Karpas-422 (cell line): Measurements from ENCODE around the gene ARHGAP27. TPM values are rescaled to one million over a fixed set of nuclear protein-coding genes. Genes with fewer than 3 reads are reported as not detected.
A peak's percentile ranks its signal among the peaks of the same experiment; 100 is the strongest.

Experiments
- DNase-seq: peaks from one replicate; pipeline ENCODE4 v3.0.0-alpha.2; 2015
- H2AFZ ChIP-seq: fragments of 200-600 bp; sonication (generic); 2 replicates; pipeline ENCODE4 v1.6.1; 2014; ENCODE audit warnings: antibody characterized with exemption, low read length, mixed read lengths
- H3K27ac ChIP-seq: fragments of 200-600 bp; sonication (generic); 2 replicates; pipeline ENCODE4 v1.5.1; 2014; ENCODE audit warnings: mild to moderate bottlenecking, low read length, moderate library complexity
- H3K27me3 ChIP-seq: fragments of 200-600 bp; sonication (generic); 2 replicates; pipeline ENCODE4 v1.6.1; 2014; ENCODE audit warnings: low read length, mixed read lengths
- H3K36me3 ChIP-seq: fragments of 200-600 bp; sonication (generic); 2 replicates; pipeline ENCODE4 v1.6.1; 2014; ENCODE audit warnings: low read length, mixed read lengths; ENCODE audit not compliant: insufficient read depth
- H3K4me1 ChIP-seq: fragments of 200-600 bp; sonication (generic); 2 replicates; pipeline ENCODE4 v1.6.1; 2014; ENCODE audit warnings: mild to moderate bottlenecking, low read length, mixed read lengths
- H3K4me2 ChIP-seq: fragments of 200-600 bp; sonication (generic); 2 replicates; pipeline ENCODE4 v1.6.1; 2014; ENCODE audit warnings: low read length, low read depth, mild to moderate bottlenecking; ENCODE audit not compliant: poor library complexity, severe bottlenecking
- H3K4me3 ChIP-seq: fragments of 200-600 bp; sonication (generic); 2 replicates; pipeline ENCODE4 v1.5.1; 2014; ENCODE audit warnings: mild to moderate bottlenecking, antibody characterized with exemption, low read length, mixed read lengths
- H3K79me2 ChIP-seq: fragments of 200-600 bp; sonication (generic); 2 replicates; pipeline ENCODE4 v1.6.1; 2014; ENCODE audit warnings: mild to moderate bottlenecking, low read length, mixed read lengths
- H3K9ac ChIP-seq: fragments of 200-600 bp; sonication (generic); 2 replicates; pipeline ENCODE4 v1.6.0; 2014; ENCODE audit warnings: low read length
- H3K9me2 ChIP-seq: fragments of 200-600 bp; sonication (generic), shearing (Covaris generic); replicated peaks from 2 replicates; pipeline ENCODE4 v1.6.0; 2014; ENCODE audit warnings: mild to moderate bottlenecking, low read length, moderate library complexity; ENCODE audit not compliant: insufficient read depth
- H3K9me3 ChIP-seq: fragments of 300-700, 200-600 bp; sonication (generic); 2 replicates; pipeline ENCODE4 v1.6.1; 2014; ENCODE audit warnings: low read length, mixed read lengths
- H4K20me1 ChIP-seq: fragments of 200-600 bp; sonication (generic); 2 replicates; pipeline ENCODE4 v1.6.1; 2014; ENCODE audit warnings: mild to moderate bottlenecking, antibody characterized with exemption, low read length, low read depth; ENCODE audit not compliant: insufficient read depth
- total RNA-seq: library from RNA; depleted of rRNA; stranded (reverse); fragments of >200 nt; shearing (Covaris generic); gene quantifications from 2 replicates; pipeline ENCODE4 v1.2.3, GENCODE V29; 2014; ENCODE audit warnings: low replicate concordance

ARHGAP27 gene
- total RNA-seq, 1 experiment from 2014 or later = 24.9 TPM

- Histone ChIP-seq H3K4me1 (peaks cover 54% of the 10 kb centered on the region), H4K20me1 (peaks cover 11% of the 10 kb centered on the region), H2AFZ (no peak overlapping the region), H3K27ac (peak overlapping the region; percentile 83), H3K9me2 (no peaks in the 10 kb centered on the region), H3K79me2 (peaks cover 48% of the 10 kb centered on the region), H3K4me3 (peak overlapping the region; percentile 86), H3K27me3 (no peaks in the 10 kb centered on the region), H3K9ac (peak overlapping the region; percentile 88), H3K9me3 (no peaks in the 10 kb centered on the region), H3K4me2 (peak overlapping the region; percentile 87), H3K36me3 (peaks cover 18% of the 10 kb centered on the region; the same call in 1 of the 2 replicates)
- no peak for DNase-seq
Observed at GRCh38 chr17:45408611-45409421, 23.9 kb downstream of the ARHGAP27 start.

GRCh38 chr17:45406107-45406506 is 26.6 kb downstream of the ARHGAP27 start:
- Histone ChIP-seq H3K27ac (no peak overlapping the region), H3K9ac (no peak overlapping the region), H3K36me3 (peaks cover 22% of the 10 kb centered on the region; the same call in 1 of the 2 replicates), H3K27me3 (no peaks in the 10 kb centered on the region), H3K4me3 (no peak overlapping the region), H3K4me2 (no peak overlapping the region), H3K9me2 (no peaks in the 10 kb centered on the region), H4K20me1 (peaks cover 11% of the 10 kb centered on the region), H3K79me2 (peaks cover 45% of the 10 kb centered on the region), H3K4me1 (peaks cover 28% of the 10 kb centered on the region), H3K9me3 (no peaks in the 10 kb centered on the region), H2AFZ (no peak overlapping the region)
- DNase-seq = no peak

- H3K4me1 ChIP-seq = peaks cover 22% of the 10 kb centered on the region
- no peaks in the 10 kb centered on the region for H3K27me3 ChIP-seq
- H3K4me3 ChIP-seq = no peak overlapping the region
- H3K9me3 ChIP-seq = no peaks in the 10 kb centered on the region
- H3K9me2 ChIP-seq = no peaks in the 10 kb centered on the region
- H4K20me1 ChIP-seq = peaks cover 11% of the 10 kb centered on the region
- H3K27ac ChIP-seq = no peak overlapping the region
- H3K79me2 ChIP-seq = peaks cover 39% of the 10 kb centered on the region
- DNase-seq = peak; percentile 80
- no peak overlapping the region for H2AFZ ChIP-seq
- H3K4me2 ChIP-seq = no peak overlapping the region
- H3K36me3 ChIP-seq = peaks cover 22% of the 10 kb centered on the region; the same call in 1 of the 2 replicates
- no peak overlapping the region for H3K9ac ChIP-seq
Observed at GRCh38 chr17:45405250-45406086, 27.2 kb downstream of the ARHGAP27 start.

- peaks cover 33% of the 10 kb centered on the region for H3K79me2 ChIP-seq
- H3K4me2 ChIP-seq = no peak overlapping the region
- H3K27ac ChIP-seq = no peak overlapping the region
- no peak overlapping the region for H3K9ac ChIP-seq
- no peaks in the 10 kb centered on the region for H3K27me3 ChIP-seq
- H3K9me2 ChIP-seq = no peaks in the 10 kb centered on the region
- H3K9me3 ChIP-seq = no peaks in the 10 kb centered on the region
- peaks cover 22% of the 10 kb centered on the region; the same call in 1 of the 2 replicates for H3K36me3 ChIP-seq
- peaks cover 20% of the 10 kb centered on the region for H3K4me1 ChIP-seq
- no peak overlapping the region for H2AFZ ChIP-seq
- H4K20me1 ChIP-seq = peaks cover 11% of the 10 kb centered on the region
- no peak for DNase-seq
- no peak overlapping the region for H3K4me3 ChIP-seq
Observed at GRCh38 chr17:45404870-45405249, 27.8 kb downstream of the ARHGAP27 start.

- H3K9me3 ChIP-seq = no peaks in the 10 kb centered on the region
- no peak overlapping the region for H3K27ac ChIP-seq
- no peak overlapping the region for H3K9ac ChIP-seq
- H3K4me1 ChIP-seq = peaks cover 14% of the 10 kb centered on the region
- peaks cover 11% of the 10 kb centered on the region for H4K20me1 ChIP-seq
- no peak overlapping the region for H3K4me2 ChIP-seq
- H2AFZ ChIP-seq = no peak overlapping the region
- peaks cover 22% of the 10 kb centered on the region; the same call in 1 of the 2 replicates for H3K36me3 ChIP-seq
- no peak overlapping the region for H3K4me3 ChIP-seq
- peaks cover 24% of the 10 kb centered on the region for H3K79me2 ChIP-seq
- DNase-seq = no peak
- H3K9me2 ChIP-seq = no peaks in the 10 kb centered on the region
- H3K27me3 ChIP-seq = no peaks in the 10 kb centered on the region
Observed at GRCh38 chr17:45403906-45404490, 28.7 kb downstream of the ARHGAP27 start.

GRCh38 chr17:45402916-45403315 is 29.8 kb downstream of the ARHGAP27 start:
- DNase-seq = no peak
- Histone ChIP-seq H3K79me2 (peaks cover 14% of the 10 kb centered on the region), H2AFZ (no peak overlapping the region), H3K27me3 (no peaks in the 10 kb centered on the region), H3K27ac (no peak overlapping the region), H3K9me3 (no peaks in the 10 kb centered on the region), H3K9me2 (no peaks in the 10 kb centered on the region), H3K4me2 (no peak overlapping the region), H3K4me3 (no peak overlapping the region), H3K9ac (no peak overlapping the region), H4K20me1 (peaks cover 7% of the 10 kb centered on the region; the same call in 1 of the 2 replicates), H3K36me3 (peaks cover 22% of the 10 kb centered on the region; the same call in 1 of the 2 replicates), H3K4me1 (peaks cover 3% of the 10 kb centered on the region)

GRCh38 chr17:45398800-45399199 is 33.9 kb downstream of the ARHGAP27 start:
- peaks cover 3% of the 10 kb centered on the region; the same call in 1 of the 2 replicates for H4K20me1 ChIP-seq
- no peaks in the 10 kb centered on the region for H3K27me3 ChIP-seq

More at GRCh38 chr17:45398800-45399199, 33.9 kb downstream of the ARHGAP27 start:
- H3K4me1 ChIP-seq = no peaks in the 10 kb centered on the region
- H3K4me2 ChIP-seq = no peak overlapping the region
- no peak overlapping the region for H3K27ac ChIP-seq
- no peak overlapping the region for H3K9ac ChIP-seq
- DNase-seq = no peak
- no peaks in the 10 kb centered on the region for H3K9me3 ChIP-seq
- H3K9me2 ChIP-seq = no peaks in the 10 kb centered on the region
- H3K36me3 ChIP-seq = peaks cover 9% of the 10 kb centered on the region; the same call in 1 of the 2 replicates
- H3K79me2 ChIP-seq = no peaks in the 10 kb centered on the region
- H3K4me3 ChIP-seq = no peak overlapping the region
- H2AFZ ChIP-seq = no peak overlapping the region
